GM12878 (cell line): ENCODE results near the gene MAGI2. TPM values are rescaled to one million over a fixed set of nuclear protein-coding genes. Genes with fewer than 3 reads are reported as not detected.

Source experiments
- ATAC-seq: fragments of 200-7000 bp; cut with Tn5 transposase; 3 replicates; pipeline ENCODE4 v1.9.1; 2020; ENCODE audit warnings: mild to moderate bottlenecking, moderate library complexity
- BruUV-seq: library from RNA; stranded (reverse); fragments of 400-500 nt; replicated peaks from 2 replicates; lab custom pipeline; 2021; lab: Mats Ljungman, UMichigan
- CTCF ChIA-PET: fragments of 300-600 bp; sonication (Branson Sonifier 250); formaldehyde crosslinking; extraction: SDS; loops from one replicate; lab custom pipeline; 2021; ENCODE audit warnings: inconsistent platforms; lab: Yijun Ruan, JAX
- POLR2A ChIA-PET: fragments of 350-600 bp; formaldehyde crosslinking; extraction: SDS; loops from one replicate; lab custom pipeline; 2021; ENCODE audit warnings: inconsistent platforms; lab: Charles Lee
- RAD21 ChIA-PET: fragments of 300-600 bp; sonication (Branson Sonifier 250); formaldehyde crosslinking; loops from one replicate; lab custom pipeline; 2023; ENCODE audit warnings: antibody characterized with exemption; ENCODE audit not compliant: unreplicated experiment; lab: Charles Lee
- SMC1A ChIA-PET: fragments of 300-600 bp; sonication (Branson Sonifier 250); formaldehyde crosslinking; loops from one replicate; lab custom pipeline; 2023; ENCODE audit not compliant: unreplicated experiment, uncharacterized antibody; lab: Charles Lee
- DNase-seq: peaks from one replicate; pipeline ENCODE4 v3.0.0-alpha.2; 2011; ENCODE audit warnings: low read depth, low spot score
- FAIRE-seq: peaks from 3 replicates; lab custom pipeline; 2011; peaks lifted over from hg19 to GRCh38; lab: Jason Lieb, UNC
- H2AFZ ChIP-seq: 2 replicates; pipeline ENCODE4 v1.6.0; 2011; ENCODE audit warnings: low read depth, low read length, control low read depth; ENCODE audit not compliant: control insufficient read depth
- H3K27ac ChIP-seq: 2 replicates; pipeline ENCODE4 v1.5.1; 2011; ENCODE audit warnings: control low read depth; ENCODE audit not compliant: control insufficient read depth, insufficient read depth
- H3K27me3 ChIP-seq, 2 experiments: replicated peaks in 1 of 2; 2 replicates each; pipeline versions ENCODE4 v1.6.0 to v1.6.1; 2011; ENCODE audit warnings: low read length in 1 of 2; ENCODE audit not compliant: control insufficient read depth in 2 of 2, insufficient read depth in 2 of 2
- H3K36me3 ChIP-seq, 2 experiments: 2 replicates each; pipeline ENCODE4 v1.5.1; 2011; ENCODE audit warnings: low read length in 1 of 2; ENCODE audit not compliant: control insufficient read depth in 2 of 2, insufficient read depth in 2 of 2
- H3K4me1 ChIP-seq: 2 replicates; pipeline ENCODE4 v1.6.1; 2011; ENCODE audit warnings: mild to moderate bottlenecking, low read length, moderate library complexity, mixed read lengths; ENCODE audit not compliant: control insufficient read depth, insufficient read depth
- H3K4me2 ChIP-seq: 2 replicates; pipeline ENCODE4 v1.6.0; 2011; ENCODE audit warnings: control low read depth; ENCODE audit not compliant: control insufficient read depth, insufficient read depth
- H3K4me3 ChIP-seq: fragments of 200-600 bp; sonication (generic); 2 replicates; pipeline ENCODE4 v1.5.1; 2016
- H3K79me2 ChIP-seq: 2 replicates; pipeline ENCODE4 v1.6.0; 2011; ENCODE audit warnings: low read length; ENCODE audit not compliant: control insufficient read depth, insufficient read depth
- H3K9ac ChIP-seq: 2 replicates; pipeline ENCODE4 v1.8.0; 2011; ENCODE audit warnings: low read length, control low read depth, mixed read lengths; ENCODE audit not compliant: control insufficient read depth, insufficient read depth
- H3K9me3 ChIP-seq: replicated peaks from 3 replicates; pipeline ENCODE4 v1.5.1; 2011; ENCODE audit warnings: mild to moderate bottlenecking, low read length; ENCODE audit not compliant: control insufficient read depth, insufficient read depth
- H4K20me1 ChIP-seq: 2 replicates; pipeline ENCODE4 v1.6.0; 2011; ENCODE audit not compliant: control insufficient read depth, insufficient read depth
- CBX3 ChIP-seq: fragments of 200-600 bp; sonication (generic); IDR thresholded peaks from 2 replicates; pipeline ENCODE4 v1.6.1; 2016; ENCODE audit warnings: low read depth, borderline replicate concordance
- CREM ChIP-seq: IDR thresholded peaks from 2 replicates; pipeline ENCODE4 v1.6.1; 2014; ENCODE audit warnings: antibody characterized with exemption, low read depth
- MYC ChIP-seq: IDR thresholded peaks from 2 replicates; pipeline ENCODE4 v1.6.1; 2011; ENCODE audit warnings: mild to moderate bottlenecking, low read length, moderate library complexity, inconsistent platforms; ENCODE audit not compliant: insufficient read depth, insufficient replicate concordance, insufficient read length, severe bottlenecking
- NFXL1 ChIP-seq: fragments of 450-650 bp; IDR thresholded peaks from 2 replicates; pipeline ENCODE4 v1.6.1; 2017; ENCODE audit warnings: antibody characterized with exemption, mild to moderate bottlenecking, borderline replicate concordance
- RCOR1 ChIP-seq: conservative IDR thresholded peaks from 2 replicates; pipeline ENCODE4 v1.6.1; 2012; ENCODE audit warnings: low read depth, low read length, improper control_type of control experiment
- RELA ChIP-seq: fragments of 450-650 bp; IDR thresholded peaks from 2 replicates; pipeline ENCODE4 v1.8.0; 2014; ENCODE audit warnings: borderline replicate concordance; ENCODE audit not compliant: partially characterized antibody
- SRF ChIP-seq, 2 experiments: IDR thresholded peaks; 2 replicates each; pipeline ENCODE4 v1.6.1; 2011; ENCODE audit warnings: low read depth in 2 of 2, low read length in 2 of 2, mild to moderate bottlenecking in 1 of 2, moderate library complexity in 1 of 2
- ZBED1 ChIP-seq: IDR thresholded peaks from 2 replicates; pipeline ENCODE4 v1.6.1; 2016; ENCODE audit warnings: borderline replicate concordance
- ZNF24 ChIP-seq: fragments of 450-650 bp; IDR thresholded peaks from 2 replicates; pipeline ENCODE4 v1.6.1; 2017; ENCODE audit warnings: antibody characterized with exemption, mild to moderate bottlenecking
- WGBS: methylation state at CpG from one replicate; pipeline ENCODE4 v1.1.6; 2016; ENCODE audit warnings: low lambda C conversion rate; ENCODE audit not compliant: insufficient replicate concordance, insufficient coverage; ENCODE audit errors: missing lambda C conversion rate; 5-methylcytosine and 5-hydroxymethylcytosine counted together
- in situ Hi-C: fragments of 300-500 bp; cut with MboI; formaldehyde crosslinking; loops from 9 replicates; pipeline ENCODE4 v1.14.3; 2018; ENCODE audit warnings: mixed read lengths
- intact Hi-C: fragments of 100-400 bp; cut with micrococcal nuclease; formaldehyde crosslinking; loops from one replicate; pipeline ENCODE4 v1.14.2; 2022; ENCODE audit not compliant: unreplicated experiment
- polyA plus RNA-seq, 11 experiments: library from polyadenylated mRNA; depleted of rRNA in 4 of 11; unstranded in 6 of 11; stranded (reverse) in 5 of 11; fragments of >200 nt; fragmentation: Nextera tagmentation in 4 of 11; fragmentation: Illumina TruSeq in 1 of 11; extraction: Ambion mirVana in 4 of 11; extraction: Trizol in 1 of 11; gene quantifications; 1 replicate in 1 of 11; 2 replicates in 10 of 11; pipeline versions ENCODE4 v1.2.1 to v1.2.3, GENCODE V29; 2011 to 2016; ENCODE audit warnings: inconsistent platforms in 2 of 11, missing spikeins in 2 of 11, low read depth in 1 of 11
- total RNA-seq, 4 experiments: library from RNA; depleted of rRNA in 3 of 4; stranded (reverse); fragments of >200 nt in 3 of 4; fragmentation: Illumina TruSeq in 1 of 4; extraction: Trizol in 1 of 4; gene quantifications; 2 replicates each; pipeline versions ENCODE4 v1.2.1 to v1.2.3, GENCODE V29; 2013 to 2021
- TF ChIP-seq, protein P1 (sequence below): fragments of 450-650 bp; IDR thresholded peaks from 2 replicates; pipeline ENCODE4 v1.6.1; 2017; ENCODE audit warnings: borderline replicate concordance
- TF ChIP-seq, protein P2 (sequence below): fragments of 450-650 bp; formaldehyde crosslinking; IDR thresholded peaks from 2 replicates; pipeline ENCODE4 v1.4.0; 2022; ENCODE audit warnings: mild to moderate bottlenecking, moderate library complexity
- TF ChIP-seq, protein P3 (sequence below): IDR thresholded peaks from 2 replicates; pipeline ENCODE4 v1.6.1; 2011; ENCODE audit warnings: mild to moderate bottlenecking, low read depth, low read length, moderate library complexity; ENCODE audit not compliant: insufficient replicate concordance

MAGI2 gene
- total and polyA plus RNA-seq, 10 of the 15 experiments (the other 5 are each of a cell fraction or from before 2014, with no cell fraction given) = 0.01 to 0.31 (median 0.05) TPM; not detected in 2

DNA sequence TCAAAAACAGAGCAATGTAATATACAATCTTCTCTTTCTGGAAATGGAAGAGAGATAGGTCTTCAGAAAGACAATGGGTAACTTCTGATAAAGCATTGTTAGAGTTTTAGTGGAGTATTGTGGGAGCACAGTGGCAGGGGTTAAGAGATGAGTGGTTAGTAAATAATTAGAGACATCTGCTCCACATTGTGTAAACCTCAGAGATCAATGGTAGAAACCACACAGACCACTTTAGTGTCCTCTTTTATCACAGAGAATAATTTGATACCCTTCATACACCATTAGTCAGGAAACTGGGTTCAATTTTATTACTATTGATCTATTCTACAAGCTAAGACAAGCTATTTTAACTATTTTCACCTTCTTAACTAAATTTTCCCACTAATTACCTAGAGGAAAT lies 35.9 kb upstream of the MAGI2 start:
- DNase-seq (no peak), FAIRE-seq (no peak), ATAC-seq (no peak)
- ChIA-PET CTCF (no interaction called here), POLR2A (no interaction called here), SMC1A (no interaction called here), RAD21 (no interaction called here)
- no peaks in the 10 kb centered on the region for H3K36me3 ChIP-seq
- no peak overlapping the region for H3K27ac ChIP-seq
- H2AFZ ChIP-seq = no peak overlapping the region
- no peaks in the 10 kb centered on the region for H3K79me2 ChIP-seq
- H3K27me3 ChIP-seq = no peaks in the 10 kb centered on the region
- no peaks in the 10 kb centered on the region for H3K9me3 ChIP-seq
- intact Hi-C loops = no loop called here
- in situ Hi-C loops = no loop called here
- H4K20me1 ChIP-seq = no peaks in the 10 kb centered on the region
- H3K9ac ChIP-seq = no peak overlapping the region
- no peaks in the 10 kb centered on the region for H3K4me1 ChIP-seq
- no peak overlapping the region for H3K4me2 ChIP-seq
- BruUV-seq = no TSS peak
- H3K4me3 ChIP-seq = no peak overlapping the region
- no peak for TF ChIP-seq MYC

DNA sequence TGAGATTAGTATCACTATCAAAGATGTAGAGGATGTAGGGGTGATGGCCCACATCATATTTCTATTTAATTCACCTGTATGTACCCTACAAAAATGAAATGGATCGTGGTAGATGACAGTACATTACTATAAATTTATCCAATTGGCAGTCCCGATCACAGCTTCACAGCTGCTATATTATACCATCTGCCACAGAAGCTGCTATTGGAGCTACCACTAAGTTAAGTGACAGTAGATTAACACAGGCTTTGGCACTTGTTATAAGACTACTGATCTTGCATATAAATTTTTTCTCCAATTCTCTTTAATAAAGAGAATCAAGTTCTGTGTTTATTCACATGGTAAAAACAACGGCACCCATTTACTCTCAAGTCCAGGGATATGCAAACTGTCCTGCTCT lies 24.9 kb upstream of the MAGI2 start:
- Histone ChIP-seq H3K79me2 (no peaks in the 10 kb centered on the region), H4K20me1 (no peaks in the 10 kb centered on the region), H3K4me2 (no peak overlapping the region), H3K27me3 (no peaks in the 10 kb centered on the region), H3K9ac (no peak overlapping the region), H3K9me3 (no peaks in the 10 kb centered on the region), H2AFZ (no peak overlapping the region), H3K4me3 (no peak overlapping the region), H3K4me1 (no peaks in the 10 kb centered on the region), H3K27ac (no peak overlapping the region), H3K36me3 (no peaks in the 10 kb centered on the region)
- no TSS peak for BruUV-seq
- 2% methylated on average over 3 of the region's 3 CpGs for WGBS
- RAD21 ChIA-PET = no interaction called here
- FAIRE-seq (no peak), ATAC-seq (no peak), DNase-seq (no peak)
- intact Hi-C loops (no loop called here), in situ Hi-C loops (no loop called here)
- CTCF ChIA-PET = no interaction called here
- POLR2A ChIA-PET = no interaction called here
- SMC1A ChIA-PET = no interaction called here
- TF ChIP-seq, protein P1, sequence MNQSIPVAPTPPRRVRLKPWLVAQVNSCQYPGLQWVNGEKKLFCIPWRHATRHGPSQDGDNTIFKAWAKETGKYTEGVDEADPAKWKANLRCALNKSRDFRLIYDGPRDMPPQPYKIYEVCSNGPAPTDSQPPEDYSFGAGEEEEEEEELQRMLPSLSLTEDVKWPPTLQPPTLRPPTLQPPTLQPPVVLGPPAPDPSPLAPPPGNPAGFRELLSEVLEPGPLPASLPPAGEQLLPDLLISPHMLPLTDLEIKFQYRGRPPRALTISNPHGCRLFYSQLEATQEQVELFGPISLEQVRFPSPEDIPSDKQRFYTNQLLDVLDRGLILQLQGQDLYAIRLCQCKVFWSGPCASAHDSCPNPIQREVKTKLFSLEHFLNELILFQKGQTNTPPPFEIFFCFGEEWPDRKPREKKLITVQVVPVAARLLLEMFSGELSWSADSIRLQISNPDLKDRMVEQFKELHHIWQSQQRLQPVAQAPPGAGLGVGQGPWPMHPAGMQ = no peak
- TF ChIP-seq RCOR1 = no peak
- no peak for TF ChIP-seq SRF (IDR thresholded peaks at IDR 0.05; ENCODE audit: low read depth in 2 of 2, low read length in 2 of 2)
- no peak for TF ChIP-seq RELA
- no peak for TF ChIP-seq NFXL1
- no peak for TF ChIP-seq ZNF24
- TF ChIP-seq, protein P2, sequence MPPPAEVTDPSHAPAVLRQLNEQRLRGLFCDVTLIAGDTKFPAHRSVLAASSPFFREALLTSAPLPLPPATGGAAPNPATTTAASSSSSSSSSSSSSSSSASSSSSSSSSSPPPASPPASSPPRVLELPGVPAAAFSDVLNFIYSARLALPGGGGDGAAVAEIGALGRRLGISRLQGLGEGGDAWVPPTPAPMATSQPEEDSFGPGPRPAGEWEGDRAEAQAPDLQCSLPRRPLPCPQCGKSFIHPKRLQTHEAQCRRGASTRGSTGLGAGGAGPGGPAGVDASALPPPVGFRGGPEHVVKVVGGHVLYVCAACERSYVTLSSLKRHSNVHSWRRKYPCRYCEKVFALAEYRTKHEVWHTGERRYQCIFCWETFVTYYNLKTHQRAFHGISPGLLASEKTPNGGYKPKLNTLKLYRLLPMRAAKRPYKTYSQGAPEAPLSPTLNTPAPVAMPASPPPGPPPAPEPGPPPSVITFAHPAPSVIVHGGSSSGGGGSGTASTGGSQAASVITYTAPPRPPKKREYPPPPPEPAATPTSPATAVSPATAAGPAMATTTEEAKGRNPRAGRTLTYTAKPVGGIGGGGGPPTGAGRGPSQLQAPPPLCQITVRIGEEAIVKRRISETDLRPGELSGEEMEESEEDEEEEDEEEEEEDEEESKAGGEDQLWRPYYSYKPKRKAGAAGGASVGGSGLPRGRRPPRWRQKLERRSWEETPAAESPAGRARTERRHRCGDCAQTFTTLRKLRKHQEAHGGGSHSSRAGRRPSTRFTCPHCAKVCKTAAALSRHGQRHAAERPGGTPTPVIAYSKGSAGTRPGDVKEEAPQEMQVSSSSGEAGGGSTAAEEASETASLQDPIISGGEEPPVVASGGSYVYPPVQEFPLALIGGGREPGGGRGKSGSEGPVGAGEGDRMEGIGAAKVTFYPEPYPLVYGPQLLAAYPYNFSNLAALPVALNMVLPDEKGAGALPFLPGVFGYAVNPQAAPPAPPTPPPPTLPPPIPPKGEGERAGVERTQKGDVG (CRISPR knock-in tag) = no peak
- TF ChIP-seq CBX3 = no peak
- TF ChIP-seq ZBED1 = no peak
- TF ChIP-seq CREM = no peak
- TF ChIP-seq, protein P3, sequence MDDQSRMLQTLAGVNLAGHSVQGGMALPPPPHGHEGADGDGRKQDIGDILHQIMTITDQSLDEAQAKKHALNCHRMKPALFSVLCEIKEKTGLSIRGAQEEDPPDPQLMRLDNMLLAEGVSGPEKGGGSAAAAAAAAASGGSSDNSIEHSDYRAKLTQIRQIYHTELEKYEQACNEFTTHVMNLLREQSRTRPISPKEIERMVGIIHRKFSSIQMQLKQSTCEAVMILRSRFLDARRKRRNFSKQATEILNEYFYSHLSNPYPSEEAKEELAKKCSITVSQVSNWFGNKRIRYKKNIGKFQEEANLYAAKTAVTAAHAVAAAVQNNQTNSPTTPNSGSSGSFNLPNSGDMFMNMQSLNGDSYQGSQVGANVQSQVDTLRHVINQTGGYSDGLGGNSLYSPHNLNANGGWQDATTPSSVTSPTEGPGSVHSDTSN = no peak
